Activated CD4-positive, CD25-positive, alpha-beta regulatory T cell (primary cell): ENCODE data around the gene KLHL13.
"Not testable (repeated sequence)": the region's sequence is repeated elsewhere in the genome, so short reads cannot be mapped to it uniquely, and the experiment has no call there.

Source experiments
- DNase-seq, 4 experiments: peaks; one replicate each; lab custom pipeline; 2025; lab: John Stamatoyannopoulos, UW

Gene KLHL13

DNA sequence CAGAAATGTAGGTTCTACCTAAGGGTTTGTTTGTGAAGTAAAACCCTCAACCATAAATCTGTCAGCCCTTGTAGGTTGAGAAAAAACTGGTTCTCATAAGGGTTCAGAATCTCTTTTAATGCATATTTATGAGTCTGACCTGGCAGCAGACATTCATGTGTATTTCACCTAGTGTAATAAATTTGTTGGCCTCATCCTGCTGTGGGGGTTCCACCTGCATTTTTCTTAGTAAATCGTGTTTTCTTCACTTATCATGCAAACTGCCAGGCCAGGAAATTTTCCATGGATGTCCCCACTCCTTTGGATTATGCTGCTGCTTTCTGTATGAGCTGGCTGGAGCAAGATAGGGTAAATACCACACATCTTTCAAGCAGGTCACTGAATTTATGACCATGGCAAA is 42.4 kb downstream of the KLHL13 start:
- DNase-seq = no peak

DNA sequence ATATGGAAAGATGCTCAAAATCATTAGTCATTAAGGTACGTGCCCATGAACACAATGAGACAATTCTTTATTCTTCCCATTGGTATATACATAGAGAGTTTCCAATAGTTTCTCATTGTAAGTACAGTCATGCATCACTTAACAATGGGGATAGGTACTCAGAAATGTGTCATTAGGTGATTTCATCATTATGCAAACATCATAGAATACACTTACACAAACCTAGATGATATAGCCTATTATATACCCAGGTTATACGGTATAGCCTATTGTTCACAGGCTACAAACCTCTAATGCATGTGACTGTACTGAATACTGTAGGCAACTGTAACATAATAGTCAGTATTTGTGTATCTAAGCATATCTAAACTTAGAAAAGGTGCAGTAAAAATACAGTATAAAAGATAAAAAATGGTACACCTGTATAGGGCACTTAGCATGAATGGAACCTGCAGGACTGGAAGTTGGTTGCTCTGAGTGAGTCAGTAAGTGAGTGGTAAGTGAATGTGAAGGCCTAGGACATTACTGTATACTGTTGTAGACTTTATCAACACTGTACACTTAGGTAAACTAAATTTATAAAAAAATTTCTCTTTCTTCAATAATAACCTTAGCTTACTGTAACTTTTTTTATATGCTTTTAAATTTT is 49.6 kb downstream of the KLHL13 start:
- no peak for DNase-seq

DNA sequence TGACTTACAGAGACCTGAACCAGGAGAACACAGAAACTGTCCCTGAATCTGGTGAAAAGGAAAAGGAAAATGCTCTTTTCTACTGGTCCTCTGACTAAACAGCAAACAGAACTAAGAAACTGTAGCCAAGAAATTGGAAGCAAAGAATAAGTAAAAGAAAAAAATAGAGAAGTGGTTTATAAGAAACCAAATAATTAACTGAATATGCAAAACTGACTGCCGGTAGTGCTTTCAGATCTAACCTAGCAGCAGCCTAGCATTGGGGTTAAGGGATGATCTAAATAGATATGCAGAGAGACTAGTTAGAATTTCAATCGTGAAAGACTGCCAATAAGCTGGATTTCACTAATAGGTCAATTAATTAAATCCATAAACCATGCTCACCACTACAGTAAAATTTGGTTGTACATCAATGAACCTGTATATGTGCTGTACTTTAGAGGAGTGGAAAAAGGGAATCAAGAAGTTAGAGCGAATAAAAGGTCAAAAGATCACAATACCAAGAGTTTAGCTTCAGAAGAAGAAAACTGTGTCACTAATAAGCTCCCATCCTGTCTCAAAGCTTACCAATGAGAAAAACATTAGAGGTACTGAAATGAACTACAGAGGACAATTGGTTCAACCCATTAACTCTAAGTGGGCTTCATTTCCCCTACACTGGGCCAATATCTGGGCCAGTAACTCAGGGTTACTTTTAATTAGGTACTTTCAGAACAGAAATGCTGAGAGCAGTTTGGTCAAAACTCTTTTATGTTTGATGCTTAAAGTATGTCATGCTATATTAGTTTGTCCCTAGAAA is 53.6 kb downstream of the KLHL13 start:
- DNase-seq = no peak

DNA sequence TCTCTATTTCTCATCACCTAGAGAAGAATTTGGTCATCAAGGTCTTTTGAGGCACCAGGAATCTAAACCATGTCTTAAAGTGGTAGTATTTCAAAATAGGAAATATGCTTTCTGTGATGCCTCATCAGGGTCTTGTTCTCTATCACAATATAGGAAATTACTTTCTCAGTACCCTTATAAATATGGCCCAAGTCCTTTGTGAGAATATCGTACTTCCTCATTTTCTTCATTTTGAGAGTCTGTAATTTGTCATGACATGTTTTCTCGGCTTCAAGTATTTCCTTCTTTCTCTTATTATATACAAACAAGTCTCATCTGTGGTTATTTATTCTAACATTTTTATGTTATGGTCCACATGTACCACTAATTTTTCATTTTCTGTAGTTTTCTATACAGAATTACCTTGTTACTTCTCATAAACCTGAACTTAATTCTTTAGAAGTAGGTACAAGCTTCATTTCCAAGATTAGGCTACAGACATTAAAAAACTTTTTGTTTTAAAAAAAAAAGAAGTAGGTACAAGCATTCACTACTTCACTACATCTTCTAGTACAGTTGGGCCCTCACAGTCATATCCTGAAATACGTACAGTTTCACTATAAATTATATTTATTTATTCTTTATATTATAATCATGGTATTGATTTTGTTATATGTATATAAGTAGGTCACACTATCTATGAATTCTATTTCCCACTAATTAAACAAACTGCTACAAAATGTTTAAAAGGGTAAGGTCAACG is 54.4 kb downstream of the KLHL13 start:
- no peak for DNase-seq

DNA sequence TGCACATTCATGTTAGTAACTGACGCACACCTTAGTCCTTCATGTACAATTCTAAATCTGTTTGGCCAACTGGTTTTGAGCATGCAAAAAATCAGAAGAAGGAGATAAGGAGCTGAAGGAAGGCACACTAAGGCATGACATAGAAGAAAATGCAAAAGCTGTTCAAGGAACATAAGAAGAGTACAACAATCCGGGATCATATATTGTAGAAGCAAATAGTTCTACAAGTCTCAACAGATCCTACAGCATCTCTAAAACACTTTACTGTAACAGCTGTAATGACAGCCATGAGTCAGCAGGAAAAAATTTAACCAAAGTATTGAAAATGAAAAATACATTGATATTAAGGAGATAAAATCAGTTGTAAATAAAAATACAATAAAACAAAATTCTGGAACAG is 57.7 kb downstream of the KLHL13 start:
- DNase-seq = no peak

DNA sequence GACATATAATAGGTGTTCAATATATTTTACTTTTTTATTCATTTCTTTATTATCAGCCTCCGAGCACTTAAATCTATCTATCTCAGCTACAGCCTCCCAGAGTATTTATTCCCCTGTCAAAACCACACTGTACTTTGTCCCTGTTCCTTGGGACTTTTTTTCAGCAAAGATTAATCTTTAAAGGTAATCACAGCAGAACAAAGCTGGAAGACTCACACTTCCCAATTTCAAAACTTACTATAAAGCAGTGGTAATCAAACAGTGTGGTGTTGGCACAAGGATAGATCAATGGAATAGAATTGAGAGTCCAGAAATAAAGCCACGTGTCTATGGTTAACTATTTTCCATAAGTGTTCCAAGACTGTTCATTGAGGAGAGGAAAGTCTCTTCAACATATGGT is 59.7 kb downstream of the KLHL13 start:
- no peak for DNase-seq

DNA sequence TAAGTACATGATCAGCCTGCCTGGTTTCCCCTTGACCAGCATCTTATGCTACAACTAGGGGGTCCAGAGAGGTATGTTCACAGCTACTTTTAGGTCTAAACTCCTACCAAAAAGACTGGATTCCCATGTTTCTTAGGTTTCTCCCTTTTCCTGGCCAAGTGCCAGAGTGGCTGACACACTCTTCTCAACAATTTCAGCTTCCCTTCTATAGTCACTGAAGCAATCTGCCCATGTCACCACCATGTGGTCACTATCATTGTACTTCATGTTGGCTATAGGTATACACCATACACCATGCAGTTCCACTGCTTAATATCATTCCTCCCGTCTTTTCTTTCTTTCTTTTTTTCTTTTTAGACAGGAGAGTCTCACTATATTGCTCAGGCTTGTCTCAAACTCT is 66.9 kb downstream of the KLHL13 start:
- DNase-seq = no peak

DNA sequence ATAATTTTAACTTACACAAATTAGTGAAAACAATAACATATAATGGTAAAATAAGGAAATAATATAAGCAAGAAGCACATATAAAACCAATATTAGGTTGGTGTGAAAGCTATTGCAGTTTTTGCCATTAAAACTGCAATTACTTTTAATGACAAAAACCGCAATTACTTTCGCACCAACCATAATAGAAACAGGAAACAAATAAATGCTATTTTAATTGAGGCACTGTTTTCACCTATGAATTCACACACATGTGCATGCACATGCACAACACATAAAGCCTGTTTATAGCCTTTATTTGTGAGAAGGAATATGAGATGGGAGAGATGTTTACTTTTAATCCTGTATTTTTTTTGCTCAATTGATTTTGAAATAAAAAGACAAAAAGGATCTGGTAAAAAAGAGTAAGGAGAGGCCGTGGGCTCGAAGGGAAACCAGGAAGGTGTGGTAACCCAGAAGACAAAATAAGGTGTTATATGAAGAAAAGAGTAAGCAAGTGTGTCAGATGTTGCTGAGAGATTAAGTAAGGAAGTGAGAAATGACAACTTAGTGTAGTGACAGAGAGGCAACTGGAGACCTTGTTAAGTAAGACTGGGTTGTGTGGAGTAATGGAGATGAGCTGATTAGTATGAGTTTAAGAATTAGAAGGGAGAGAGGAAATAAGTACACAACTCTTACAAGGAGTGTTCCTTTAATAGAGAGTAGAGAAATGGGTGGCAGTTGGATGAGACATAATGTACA is 69.0 kb downstream of the KLHL13 start:
- no peak for DNase-seq

DNA sequence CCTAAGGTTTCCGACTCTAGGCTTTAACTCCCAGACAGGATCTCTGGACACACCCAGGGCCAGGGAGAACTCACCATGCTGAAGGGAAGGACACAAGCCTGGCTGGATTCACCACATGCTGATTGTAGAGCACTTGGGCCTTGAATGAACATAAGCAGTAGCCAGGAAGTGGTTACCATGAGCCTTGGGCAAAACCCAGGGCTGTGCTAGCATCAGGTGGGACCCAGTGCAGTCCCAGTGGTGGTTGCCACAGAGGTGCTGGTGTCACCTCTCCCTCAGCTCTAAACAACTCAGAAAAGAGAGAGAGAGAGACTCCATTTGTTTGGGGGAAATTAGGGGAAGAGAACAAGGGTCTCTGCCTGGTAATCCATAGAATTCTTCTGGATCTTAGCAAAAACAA is 77.0 kb downstream of the KLHL13 start:
- DNase-seq = no peak

DNA sequence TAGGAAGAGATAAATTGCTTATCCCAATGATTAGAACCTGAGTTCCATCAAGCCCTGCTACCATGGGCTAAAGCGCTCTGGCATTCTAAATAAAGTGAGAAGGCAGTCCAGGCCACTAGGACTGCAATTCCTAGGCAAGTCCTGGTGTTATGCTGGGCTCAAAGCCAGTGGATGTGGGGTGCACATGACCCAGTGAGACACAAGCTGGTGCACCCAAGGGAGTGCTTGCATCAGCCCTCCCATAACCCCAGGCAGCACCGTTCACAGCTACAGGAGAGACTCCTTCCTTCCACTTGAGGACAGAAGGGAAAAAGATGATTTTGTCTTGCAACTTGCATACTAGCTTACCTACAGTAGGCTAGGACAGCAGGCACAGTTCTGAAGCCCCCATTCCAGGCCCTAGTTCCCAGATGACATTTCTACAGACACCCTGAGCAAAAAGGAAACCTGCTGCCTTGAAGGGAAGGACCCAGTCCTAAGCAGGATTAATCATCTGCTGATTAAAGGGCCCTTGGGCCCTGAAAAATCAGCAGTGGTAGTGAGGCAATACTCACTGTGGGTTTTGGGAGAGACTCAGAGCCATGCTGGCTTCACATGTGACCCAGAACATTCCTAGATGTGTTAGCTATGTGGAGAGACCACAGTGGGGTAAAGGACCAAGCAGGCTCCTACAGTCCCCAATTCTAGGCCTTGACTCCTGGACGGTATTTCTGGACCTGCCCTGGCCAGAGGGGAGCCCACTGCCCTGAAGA is 77.8 kb downstream of the KLHL13 start:
- no peak for DNase-seq

DNA sequence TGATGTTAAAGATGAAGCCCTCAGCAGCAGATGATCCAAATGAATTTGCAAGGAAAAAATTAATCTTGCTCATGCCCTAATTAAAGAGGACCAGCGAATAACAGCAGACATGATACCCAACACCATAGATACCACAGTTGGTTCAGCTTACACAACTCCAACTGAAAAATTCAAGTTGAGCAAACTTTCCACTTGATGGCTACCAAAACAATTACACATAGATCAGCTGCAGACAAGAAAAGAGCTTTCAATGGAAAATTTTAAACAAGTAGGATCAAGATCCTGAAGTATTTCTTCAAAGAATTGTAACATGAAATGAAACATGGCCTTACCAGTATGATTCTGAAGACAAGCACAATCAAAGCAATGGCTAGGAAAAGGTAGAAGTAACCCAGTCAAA is 90.0 kb downstream of the KLHL13 start:
- DNase-seq = no peak

DNA sequence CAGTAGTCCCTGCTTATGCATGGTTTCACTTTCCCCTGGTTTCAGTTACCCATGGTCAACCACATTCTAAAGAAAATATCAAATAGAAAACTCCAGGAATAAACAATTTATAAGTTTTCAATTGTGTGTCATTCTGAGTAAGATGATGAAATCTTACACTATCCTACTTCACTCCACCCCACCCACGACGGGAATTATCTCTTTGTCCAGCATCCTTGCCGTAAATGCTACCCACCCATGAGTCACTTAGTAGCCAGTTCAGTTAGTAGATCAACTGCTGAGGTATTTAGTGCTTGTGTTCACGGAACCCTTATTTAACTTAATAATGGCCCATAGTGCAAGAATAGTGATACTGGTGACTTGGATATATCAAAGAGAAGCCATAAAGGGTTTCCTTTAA is 91.4 kb downstream of the KLHL13 start:
- DNase-seq = no peak

DNA sequence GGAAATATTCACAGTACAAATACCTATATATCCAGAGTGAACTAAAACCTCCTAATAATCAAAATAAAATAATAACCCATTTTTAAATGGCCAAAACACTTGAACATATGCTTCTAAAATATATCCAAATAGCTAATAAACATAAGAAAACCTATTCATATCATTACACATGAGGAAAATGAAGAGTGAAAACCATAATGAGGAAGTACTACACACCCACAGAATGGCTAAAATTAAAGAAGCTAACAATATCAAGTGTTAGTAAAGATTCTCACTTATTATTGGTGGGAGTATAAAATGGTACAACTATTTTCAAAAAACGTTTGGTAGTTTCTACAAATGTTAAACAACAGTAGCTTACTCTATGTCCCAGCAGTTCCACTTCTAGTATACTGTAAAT is 92.1 kb downstream of the KLHL13 start:
- DNase-seq = no peak

DNA sequence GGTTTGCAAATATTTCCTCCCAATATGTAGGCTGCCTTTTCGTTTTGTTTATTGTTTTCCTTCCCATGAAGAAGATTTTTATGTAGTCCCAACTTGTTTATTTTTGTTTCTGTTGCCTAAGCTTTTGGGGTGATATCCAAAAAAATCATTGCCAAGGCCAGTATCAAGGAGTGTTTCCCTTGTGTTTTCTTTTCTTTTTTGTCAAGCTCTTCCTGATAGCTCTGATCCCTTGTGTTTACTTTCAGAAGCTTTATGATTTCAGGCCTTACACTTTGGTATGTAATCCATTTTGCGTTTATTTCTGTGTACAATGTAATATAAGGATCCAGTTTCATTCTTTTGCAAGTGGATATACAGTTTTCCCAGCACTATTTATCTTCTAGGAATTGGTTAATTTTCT is 93.9 kb downstream of the KLHL13 start:
- no peak for DNase-seq

DNA sequence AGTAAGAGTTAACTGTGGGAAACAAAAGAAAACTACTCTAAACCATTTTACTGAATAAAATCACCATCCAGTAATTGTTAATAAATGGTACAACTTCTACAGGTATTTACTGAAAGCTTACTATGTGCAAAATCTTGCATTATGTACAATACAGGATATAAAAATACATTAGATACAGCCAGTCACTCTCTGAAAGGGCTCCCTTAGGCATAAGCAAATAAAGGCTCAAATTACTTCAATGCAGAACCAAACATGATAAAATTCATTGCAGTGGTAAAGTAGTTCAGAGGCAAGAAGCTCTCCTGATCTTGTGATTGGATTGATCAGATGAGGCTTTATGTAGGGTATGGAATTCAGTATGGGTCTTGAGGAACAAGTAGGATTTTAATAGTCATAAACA is 100.2 kb downstream of the KLHL13 start:
- no peak for DNase-seq

DNA sequence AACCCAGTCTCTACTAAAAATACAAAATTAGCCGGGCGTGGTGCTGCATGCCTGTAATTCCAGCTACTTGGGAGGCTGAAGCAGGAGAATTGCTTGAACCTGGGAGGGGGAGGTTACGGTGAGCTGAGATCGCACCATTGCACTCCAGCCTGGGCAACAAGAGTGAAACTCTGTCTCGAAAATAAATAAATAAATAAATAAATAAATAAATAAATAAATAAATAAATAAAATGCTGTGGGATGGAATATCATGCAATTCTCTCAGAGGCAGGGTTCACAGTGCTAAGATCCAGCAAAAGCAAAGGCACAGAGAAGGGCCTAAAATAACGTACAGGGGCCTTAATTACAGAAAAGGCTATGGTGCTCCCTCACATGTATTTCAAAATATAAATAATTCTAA is 114.2 kb downstream of the KLHL13 start:
- not testable (repeated sequence) for DNase-seq

DNA sequence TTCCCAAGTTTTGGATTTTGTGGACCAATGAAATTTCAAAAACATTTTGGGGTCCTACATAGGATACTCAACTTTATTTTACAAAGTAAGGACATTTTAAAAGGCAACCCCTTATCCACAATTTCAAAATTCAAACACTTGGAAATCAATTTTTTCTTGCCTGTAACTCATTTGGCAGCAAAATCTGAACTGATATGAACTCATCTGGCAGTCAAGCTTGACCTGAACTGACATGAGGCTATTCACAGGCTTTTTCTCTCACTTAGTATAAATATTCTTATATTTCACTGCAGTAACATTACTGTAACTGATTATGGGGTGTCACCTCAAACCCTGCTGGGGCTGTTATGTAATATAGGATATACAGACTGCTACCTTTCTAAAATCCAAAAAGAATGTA is 116.1 kb downstream of the KLHL13 start:
- DNase-seq = no peak

DNA sequence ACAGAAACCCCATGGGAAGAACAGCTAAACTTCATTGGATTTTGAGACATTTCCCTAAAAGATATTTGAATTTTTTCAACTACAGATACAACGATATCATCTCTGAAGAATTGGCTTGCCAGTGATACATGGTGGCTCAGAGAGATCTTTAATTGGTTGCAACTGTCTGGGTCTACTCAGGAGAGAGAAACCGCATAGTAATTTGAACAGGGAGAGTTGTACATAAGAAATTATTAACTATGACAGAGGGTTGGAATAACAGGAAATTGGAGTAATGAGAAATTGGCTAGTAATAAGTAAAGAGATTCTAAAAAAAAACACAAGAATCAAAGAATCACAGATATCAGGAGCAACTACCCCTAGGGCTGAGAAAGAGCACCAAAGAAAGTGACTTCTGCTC is 118.4 kb downstream of the KLHL13 start:
- DNase-seq = no peak

DNA sequence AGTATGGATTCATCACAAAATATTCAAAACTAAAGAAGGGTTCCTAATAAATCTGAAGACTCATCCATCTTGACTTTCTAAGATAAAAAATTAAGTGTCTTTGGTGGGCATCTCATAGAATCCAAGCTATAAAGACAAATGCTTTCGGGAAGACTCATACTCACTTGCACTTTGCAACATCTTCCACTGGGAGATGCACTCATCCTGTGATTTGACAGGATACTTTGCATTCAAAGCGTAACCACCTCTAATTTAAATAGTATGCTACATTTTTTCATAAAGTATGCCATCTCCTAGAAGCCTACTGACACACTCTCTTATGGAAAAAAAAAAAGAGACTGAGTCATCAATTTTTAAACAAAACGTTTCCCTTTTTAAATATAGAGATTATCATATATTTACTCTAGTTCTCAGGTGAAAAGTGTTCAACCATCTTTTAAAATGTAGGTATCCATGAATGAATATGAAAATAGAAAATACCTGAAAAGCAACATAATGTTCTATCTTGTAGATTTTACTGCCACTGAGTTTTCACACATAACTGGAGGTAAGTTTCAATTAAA is 119.6 kb downstream of the KLHL13 start:
- DNase-seq = no peak

DNA sequence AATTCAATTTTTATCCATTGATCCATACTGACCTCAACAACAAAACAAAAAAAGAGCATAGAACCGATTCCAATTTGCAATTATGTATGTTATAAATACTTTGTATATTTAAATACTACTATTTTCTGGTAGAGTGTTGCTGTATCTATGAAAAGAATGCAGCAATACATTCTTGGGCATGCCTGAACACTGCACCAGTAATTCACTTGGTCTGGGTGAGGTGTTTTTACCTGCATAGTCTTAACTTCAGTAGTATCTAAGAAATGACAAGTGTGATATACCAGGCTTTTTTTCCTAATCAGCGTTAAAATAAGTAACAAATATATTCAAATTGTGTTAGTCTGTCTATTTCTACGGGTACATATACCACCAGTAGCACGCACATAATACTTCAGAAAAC is 120.2 kb downstream of the KLHL13 start:
- DNase-seq = no peak

DNA sequence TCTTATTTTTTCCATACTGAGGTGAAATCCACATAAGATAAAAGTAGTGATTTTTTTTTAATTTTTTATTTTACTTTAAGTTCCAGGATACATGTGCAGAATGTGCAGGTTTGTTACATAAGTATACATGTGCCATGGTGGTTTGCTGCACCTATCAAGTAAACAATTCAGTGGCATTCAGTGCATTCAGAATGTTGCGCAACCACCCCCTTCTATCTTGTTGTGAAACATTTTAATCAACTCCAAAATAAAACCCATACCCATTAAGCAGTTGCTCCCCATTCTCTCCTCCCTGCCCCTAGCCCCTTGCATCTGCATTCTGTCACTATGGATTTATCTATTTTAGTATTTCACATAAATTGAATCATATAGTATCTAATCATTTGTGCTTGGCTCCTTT is 121.2 kb downstream of the KLHL13 start:
- no peak for DNase-seq
